SK-N-SH treated with all-trans-retinoic acid at 6 μM for 48 hours (cell line): ENCODE measurements around the gene TBC1D2B.

Experiments
- ATAC-seq: fragments of 200-7000 bp; cut with Tn5 transposase; 3 replicates; pipeline ENCODE4 v1.9.1; 2020; ENCODE audit warnings: mild to moderate bottlenecking, moderate library complexity
- ARNTL ChIP-seq: fragments of 450-650 bp; formaldehyde crosslinking; IDR thresholded peaks from 2 replicates; pipeline ENCODE4 v1.5.0; 2020; ENCODE audit warnings: low read depth, mild to moderate bottlenecking, moderate library complexity, borderline replicate concordance
- BACH2 ChIP-seq: fragments of 250-450 bp; sonication (Bioruptor Pico); IDR thresholded peaks from 2 replicates; pipeline ENCODE4 v1.9.0; 2021; ENCODE audit warnings: mild to moderate bottlenecking, borderline replicate concordance
- CREB5 ChIP-seq: fragments of 250-450 bp; sonication (Bioruptor Pico); IDR thresholded peaks from 2 replicates; pipeline ENCODE4 v1.5.1; 2020; ENCODE audit warnings: low read depth, mild to moderate bottlenecking, moderate library complexity
- CSDC2 ChIP-seq: fragments of 250-450 bp; sonication (Bioruptor Pico); IDR thresholded peaks from 2 replicates; pipeline ENCODE4 v1.5.0; 2020; ENCODE audit warnings: mild to moderate bottlenecking, moderate library complexity
- CSRNP3 ChIP-seq: fragments of 250-450 bp; sonication (Bioruptor Pico); IDR thresholded peaks from 2 replicates; pipeline ENCODE4 v1.5.1; 2021; ENCODE audit warnings: mild to moderate bottlenecking, moderate library complexity
- ESRRG ChIP-seq: fragments of 250-450 bp; sonication (Bioruptor Pico); IDR thresholded peaks from 2 replicates; pipeline ENCODE4 v1.6.1; 2021; ENCODE audit warnings: mild to moderate bottlenecking
- GLIS3 ChIP-seq: fragments of 250-450 bp; sonication (Bioruptor Pico); IDR thresholded peaks from 2 replicates; pipeline ENCODE4 v1.5.0; 2020; ENCODE audit warnings: mild to moderate bottlenecking, moderate library complexity
- OSR1 ChIP-seq: fragments of 250-450 bp; sonication (Bioruptor Pico); IDR thresholded peaks from 2 replicates; pipeline ENCODE4 v1.8.0; 2022; ENCODE audit warnings: moderate library complexity, mild to moderate bottlenecking, inconsistent platforms
- RARB ChIP-seq: fragments of 250-450 bp; sonication (Bioruptor Pico); IDR thresholded peaks from 2 replicates; pipeline ENCODE4 v1.8.0; 2021; ENCODE audit warnings: mild to moderate bottlenecking, moderate library complexity
- SNAI2 ChIP-seq: fragments of 250-450 bp; sonication (Bioruptor Pico); IDR thresholded peaks from 2 replicates; pipeline ENCODE4 v1.5.0; 2020; ENCODE audit warnings: mild to moderate bottlenecking, moderate library complexity
- TCF4 ChIP-seq: fragments of 250-450 bp; sonication (Bioruptor Pico); IDR thresholded peaks from 2 replicates; pipeline ENCODE4 v1.8.0; 2021; ENCODE audit warnings: mild to moderate bottlenecking, moderate library complexity, borderline replicate concordance
- TOX ChIP-seq: fragments of 250-450 bp; sonication (Bioruptor Pico); IDR thresholded peaks from 2 replicates; pipeline ENCODE4 v1.8.0; 2021; ENCODE audit warnings: mild to moderate bottlenecking, moderate library complexity, borderline replicate concordance
- ZC3H10 ChIP-seq: fragments of 250-450 bp; sonication (Bioruptor Pico); IDR thresholded peaks from 2 replicates; pipeline ENCODE4 v1.5.1; 2021; ENCODE audit warnings: mild to moderate bottlenecking, moderate library complexity
- ZFP3 ChIP-seq: fragments of 250-450 bp; sonication (Bioruptor Pico); IDR thresholded peaks from 2 replicates; pipeline ENCODE4 v1.5.0; 2020; ENCODE audit warnings: mild to moderate bottlenecking, moderate library complexity
- ZFP30 ChIP-seq: fragments of 450-650 bp; formaldehyde crosslinking; IDR thresholded peaks from 2 replicates; pipeline ENCODE4 v1.5.0; 2022; ENCODE audit warnings: mild to moderate bottlenecking, moderate library complexity
- ZNF565 ChIP-seq: fragments of 450-650 bp; formaldehyde crosslinking; conservative IDR thresholded peaks from 2 replicates; pipeline ENCODE4 v1.5.0; 2020; ENCODE audit warnings: low read depth, mild to moderate bottlenecking, moderate library complexity
- ZNF70 ChIP-seq: fragments of 450-650 bp; formaldehyde crosslinking; IDR thresholded peaks from 2 replicates; pipeline ENCODE4 v1.5.0; 2020; ENCODE audit warnings: mild to moderate bottlenecking, moderate library complexity
- ZNF8 ChIP-seq: fragments of 450-650 bp; formaldehyde crosslinking; IDR thresholded peaks from 2 replicates; pipeline ENCODE4 v1.5.0; 2020; ENCODE audit warnings: mild to moderate bottlenecking, moderate library complexity
- TF ChIP-seq, protein P1 (sequence below): fragments of 250-450 bp; sonication (Bioruptor Pico); IDR thresholded peaks from 2 replicates; pipeline ENCODE4 v1.5.0; 2020; ENCODE audit warnings: mild to moderate bottlenecking, moderate library complexity
- TF ChIP-seq, protein P2 (sequence below): fragments of 250-450 bp; sonication (Bioruptor Pico); IDR thresholded peaks from 2 replicates; pipeline ENCODE4 v1.8.0; 2020; ENCODE audit warnings: mild to moderate bottlenecking, moderate library complexity, borderline replicate concordance
- TF ChIP-seq, protein P3 (sequence below): fragments of 250-450 bp; sonication (Bioruptor Pico); IDR thresholded peaks from 2 replicates; pipeline ENCODE4 v1.8.0; 2021; ENCODE audit warnings: low read depth, mild to moderate bottlenecking, moderate library complexity, borderline replicate concordance

The TBC1D2B gene

DNA sequence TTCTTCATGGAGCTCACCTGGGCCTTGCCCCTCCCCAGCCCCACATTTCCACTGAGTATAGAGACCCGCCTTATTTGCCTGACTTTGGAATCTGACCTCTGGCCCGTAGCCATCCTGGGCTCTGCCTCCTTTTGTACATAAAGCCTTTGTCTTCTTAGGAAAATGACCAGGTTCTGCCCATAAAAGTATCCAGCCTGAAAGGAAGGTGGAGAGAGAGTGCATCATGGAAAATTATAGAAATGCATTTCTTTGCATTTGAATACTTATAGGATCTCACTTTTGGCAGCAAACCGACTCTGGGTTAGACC is 11.2 kb upstream of the TBC1D2B start:
- TF ChIP-seq BACH2 (CRISPR knock-in tag) = no peak
- no peak for TF ChIP-seq ZNF8
- TF ChIP-seq ZC3H10 (CRISPR knock-in tag) = no peak
- TF ChIP-seq, protein P1, sequence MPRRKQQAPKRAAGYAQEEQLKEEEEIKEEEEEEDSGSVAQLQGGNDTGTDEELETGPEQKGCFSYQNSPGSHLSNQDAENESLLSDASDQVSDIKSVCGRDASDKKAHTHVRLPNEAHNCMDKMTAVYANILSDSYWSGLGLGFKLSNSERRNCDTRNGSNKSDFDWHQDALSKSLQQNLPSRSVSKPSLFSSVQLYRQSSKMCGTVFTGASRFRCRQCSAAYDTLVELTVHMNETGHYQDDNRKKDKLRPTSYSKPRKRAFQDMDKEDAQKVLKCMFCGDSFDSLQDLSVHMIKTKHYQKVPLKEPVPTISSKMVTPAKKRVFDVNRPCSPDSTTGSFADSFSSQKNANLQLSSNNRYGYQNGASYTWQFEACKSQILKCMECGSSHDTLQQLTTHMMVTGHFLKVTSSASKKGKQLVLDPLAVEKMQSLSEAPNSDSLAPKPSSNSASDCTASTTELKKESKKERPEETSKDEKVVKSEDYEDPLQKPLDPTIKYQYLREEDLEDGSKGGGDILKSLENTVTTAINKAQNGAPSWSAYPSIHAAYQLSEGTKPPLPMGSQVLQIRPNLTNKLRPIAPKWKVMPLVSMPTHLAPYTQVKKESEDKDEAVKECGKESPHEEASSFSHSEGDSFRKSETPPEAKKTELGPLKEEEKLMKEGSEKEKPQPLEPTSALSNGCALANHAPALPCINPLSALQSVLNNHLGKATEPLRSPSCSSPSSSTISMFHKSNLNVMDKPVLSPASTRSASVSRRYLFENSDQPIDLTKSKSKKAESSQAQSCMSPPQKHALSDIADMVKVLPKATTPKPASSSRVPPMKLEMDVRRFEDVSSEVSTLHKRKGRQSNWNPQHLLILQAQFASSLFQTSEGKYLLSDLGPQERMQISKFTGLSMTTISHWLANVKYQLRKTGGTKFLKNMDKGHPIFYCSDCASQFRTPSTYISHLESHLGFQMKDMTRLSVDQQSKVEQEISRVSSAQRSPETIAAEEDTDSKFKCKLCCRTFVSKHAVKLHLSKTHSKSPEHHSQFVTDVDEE (CRISPR knock-in tag) = no peak
- no peak for TF ChIP-seq OSR1
- no peak for TF ChIP-seq ZNF565 (CRISPR knock-in tag)
- TF ChIP-seq ARNTL (CRISPR knock-in tag) = no peak
- no peak for ATAC-seq

DNA sequence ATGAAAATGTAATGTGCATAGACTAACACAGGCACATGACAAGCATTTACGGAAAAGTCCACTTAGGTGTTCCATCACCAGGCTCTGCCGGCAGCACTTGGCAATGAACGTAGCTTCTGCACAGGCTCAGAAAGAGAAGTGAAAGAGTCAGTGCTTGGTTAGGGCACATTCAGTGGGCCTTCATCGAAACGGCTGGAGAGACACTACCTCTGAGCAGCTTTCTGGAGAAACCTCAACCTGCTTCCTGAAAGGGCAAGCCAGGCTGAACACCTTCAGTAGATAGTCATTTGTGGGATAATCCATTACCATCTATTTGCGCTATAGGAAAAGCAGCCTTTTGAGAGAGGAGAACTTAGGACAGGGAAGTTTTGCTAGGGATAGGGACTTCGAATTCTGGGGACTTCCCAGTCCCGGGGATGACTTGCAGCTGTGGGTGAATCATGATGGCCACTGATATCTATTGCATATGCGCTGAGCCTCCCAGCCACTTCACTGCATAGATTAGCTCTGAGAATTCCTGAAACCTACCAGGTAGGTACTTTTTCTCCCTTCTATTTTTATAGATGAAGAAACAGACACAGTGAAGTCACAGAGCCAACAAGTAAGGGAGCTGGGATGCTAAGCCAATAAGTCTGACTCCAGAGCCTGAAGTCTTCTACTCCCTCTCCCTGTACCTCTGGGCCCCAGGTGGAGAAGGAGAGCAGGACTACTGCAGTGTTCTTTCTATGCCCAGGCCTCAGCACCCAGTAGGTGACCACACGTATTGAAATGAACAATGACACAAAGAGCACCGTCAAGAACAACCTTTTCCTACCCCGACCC is 10.7 kb upstream of the TBC1D2B start:
- no peak for ATAC-seq
- TF ChIP-seq ARNTL (CRISPR knock-in tag) (no peak), TCF4 (no peak), OSR1 (no peak), ZC3H10 (CRISPR knock-in tag) (no peak), GLIS3 (CRISPR knock-in tag) (no peak)

- peak; percentile 42; the same call in 2 of the 3 replicates for ATAC-seq
- TF ChIP-seq ZFP30 (CRISPR knock-in tag) (no peak), CREB5 (no peak), ZC3H10 (CRISPR knock-in tag) (no peak), CSRNP3 (no peak), ESRRG (CRISPR knock-in tag) (no peak), BACH2 (CRISPR knock-in tag) (no peak), SNAI2 (CRISPR knock-in tag) (no peak), CSDC2 (CRISPR knock-in tag) (no peak), ZNF8 (no peak), ZNF70 (CRISPR knock-in tag) (no peak), OSR1 (no peak), TOX (no peak), ZFP3 (CRISPR knock-in tag) (no peak), TCF4 (no peak), GLIS3 (CRISPR knock-in tag) (no peak), RARB (CRISPR knock-in tag) (no peak), ZNF565 (CRISPR knock-in tag) (no peak)
- TF ChIP-seq, protein P2, sequence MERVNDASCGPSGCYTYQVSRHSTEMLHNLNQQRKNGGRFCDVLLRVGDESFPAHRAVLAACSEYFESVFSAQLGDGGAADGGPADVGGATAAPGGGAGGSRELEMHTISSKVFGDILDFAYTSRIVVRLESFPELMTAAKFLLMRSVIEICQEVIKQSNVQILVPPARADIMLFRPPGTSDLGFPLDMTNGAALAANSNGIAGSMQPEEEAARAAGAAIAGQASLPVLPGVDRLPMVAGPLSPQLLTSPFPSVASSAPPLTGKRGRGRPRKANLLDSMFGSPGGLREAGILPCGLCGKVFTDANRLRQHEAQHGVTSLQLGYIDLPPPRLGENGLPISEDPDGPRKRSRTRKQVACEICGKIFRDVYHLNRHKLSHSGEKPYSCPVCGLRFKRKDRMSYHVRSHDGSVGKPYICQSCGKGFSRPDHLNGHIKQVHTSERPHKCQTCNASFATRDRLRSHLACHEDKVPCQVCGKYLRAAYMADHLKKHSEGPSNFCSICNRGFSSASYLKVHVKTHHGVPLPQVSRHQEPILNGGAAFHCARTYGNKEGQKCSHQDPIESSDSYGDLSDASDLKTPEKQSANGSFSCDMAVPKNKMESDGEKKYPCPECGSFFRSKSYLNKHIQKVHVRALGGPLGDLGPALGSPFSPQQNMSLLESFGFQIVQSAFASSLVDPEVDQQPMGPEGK (CRISPR knock-in tag) = no peak
- TF ChIP-seq, protein P3, sequence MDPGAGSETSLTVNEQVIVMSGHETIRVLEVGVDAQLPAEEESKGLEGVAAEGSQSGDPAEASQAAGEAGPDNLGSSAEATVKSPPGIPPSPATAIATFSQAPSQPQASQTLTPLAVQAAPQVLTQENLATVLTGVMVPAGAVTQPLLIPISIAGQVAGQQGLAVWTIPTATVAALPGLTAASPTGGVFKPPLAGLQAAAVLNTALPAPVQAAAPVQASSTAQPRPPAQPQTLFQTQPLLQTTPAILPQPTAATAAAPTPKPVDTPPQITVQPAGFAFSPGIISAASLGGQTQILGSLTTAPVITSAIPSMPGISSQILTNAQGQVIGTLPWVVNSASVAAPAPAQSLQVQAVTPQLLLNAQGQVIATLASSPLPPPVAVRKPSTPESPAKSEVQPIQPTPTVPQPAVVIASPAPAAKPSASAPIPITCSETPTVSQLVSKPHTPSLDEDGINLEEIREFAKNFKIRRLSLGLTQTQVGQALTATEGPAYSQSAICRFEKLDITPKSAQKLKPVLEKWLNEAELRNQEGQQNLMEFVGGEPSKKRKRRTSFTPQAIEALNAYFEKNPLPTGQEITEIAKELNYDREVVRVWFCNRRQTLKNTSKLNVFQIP (CRISPR knock-in tag) = no peak
Observed at GRCh38 chr15:78085928-78086327, 8.4 kb upstream of the TBC1D2B start.
